Mammary epithelial cell (primary cell): Measurements from ENCODE around the gene SSR4.
A peak's percentile ranks its signal among the peaks of the same experiment; 100 is the strongest.

Source experiments
- EZH2 ChIP-seq: IDR thresholded peaks from 2 replicates; pipeline ENCODE4 v1.6.1; 2012; ENCODE audit warnings: low read length, inconsistent platforms, borderline replicate concordance
- TF ChIP-seq, protein P1 (sequence below), 2 donors: IDR thresholded peaks in 1 of 2; conservative IDR thresholded peaks in 1 of 2; 2 replicates each; pipeline ENCODE4 v1.5.1; 2011 to 2012; ENCODE audit warnings: inconsistent platforms in 2 of 2, low read length in 2 of 2, mild to moderate bottlenecking in 2 of 2, control low read depth in 1 of 2, low read depth in 1 of 2; ENCODE audit not compliant: insufficient read depth in 1 of 2; ENCODE audit errors: extremely low read depth in 1 of 2

DNA sequence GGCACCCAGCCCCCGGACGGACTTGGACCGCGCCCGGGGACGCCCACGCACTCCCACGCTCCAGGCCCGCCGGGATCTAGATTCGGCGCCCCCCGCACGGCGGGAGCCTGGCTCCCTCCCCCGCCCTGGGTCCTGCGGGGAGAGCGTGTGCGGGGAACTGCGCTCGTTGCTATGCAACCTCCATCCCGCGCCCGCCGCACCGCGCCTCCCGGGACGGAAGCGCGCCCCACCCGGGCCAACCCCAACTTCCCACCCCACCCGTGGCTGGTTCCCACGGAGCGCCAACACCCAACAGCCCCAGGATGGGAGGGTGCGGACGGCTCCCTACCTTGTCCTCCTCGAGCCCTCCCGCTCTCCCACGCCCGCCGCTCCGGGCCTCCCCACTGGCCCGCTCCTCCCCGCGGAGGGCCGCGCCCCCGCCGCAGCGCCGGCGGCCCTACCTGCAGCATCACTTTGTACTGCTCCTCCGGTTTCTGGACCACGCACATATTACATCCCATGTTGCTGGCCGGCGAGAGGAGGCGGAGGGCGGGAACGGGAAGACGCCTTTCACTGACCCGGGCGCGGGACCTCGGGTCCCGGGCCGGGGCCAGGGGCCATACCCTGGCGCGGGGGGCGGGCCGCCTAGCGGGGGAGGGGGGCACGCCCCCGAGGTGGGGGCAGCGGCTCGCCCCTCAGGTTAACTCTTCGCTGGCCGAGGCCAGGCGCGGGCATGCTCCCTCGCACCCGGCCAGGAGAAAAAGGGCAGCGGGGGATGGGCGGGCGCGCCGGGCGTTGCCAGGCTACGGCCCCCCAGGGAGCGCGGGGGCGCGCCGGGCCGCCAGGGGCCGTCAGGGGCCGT, 35.6 kb downstream of the SSR4 start, which contains the start of gene PDZD4:
- TF ChIP-seq, protein P1, sequence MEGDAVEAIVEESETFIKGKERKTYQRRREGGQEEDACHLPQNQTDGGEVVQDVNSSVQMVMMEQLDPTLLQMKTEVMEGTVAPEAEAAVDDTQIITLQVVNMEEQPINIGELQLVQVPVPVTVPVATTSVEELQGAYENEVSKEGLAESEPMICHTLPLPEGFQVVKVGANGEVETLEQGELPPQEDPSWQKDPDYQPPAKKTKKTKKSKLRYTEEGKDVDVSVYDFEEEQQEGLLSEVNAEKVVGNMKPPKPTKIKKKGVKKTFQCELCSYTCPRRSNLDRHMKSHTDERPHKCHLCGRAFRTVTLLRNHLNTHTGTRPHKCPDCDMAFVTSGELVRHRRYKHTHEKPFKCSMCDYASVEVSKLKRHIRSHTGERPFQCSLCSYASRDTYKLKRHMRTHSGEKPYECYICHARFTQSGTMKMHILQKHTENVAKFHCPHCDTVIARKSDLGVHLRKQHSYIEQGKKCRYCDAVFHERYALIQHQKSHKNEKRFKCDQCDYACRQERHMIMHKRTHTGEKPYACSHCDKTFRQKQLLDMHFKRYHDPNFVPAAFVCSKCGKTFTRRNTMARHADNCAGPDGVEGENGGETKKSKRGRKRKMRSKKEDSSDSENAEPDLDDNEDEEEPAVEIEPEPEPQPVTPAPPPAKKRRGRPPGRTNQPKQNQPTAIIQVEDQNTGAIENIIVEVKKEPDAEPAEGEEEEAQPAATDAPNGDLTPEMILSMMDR (conservative IDR thresholded peaks at IDR 0.05 in 1 of 2, IDR thresholded peaks at IDR 0.05 in 1 of 2; ENCODE audit: extremely low read depth in 1 of 2, insufficient read depth in 1 of 2, low read depth in 1 of 2, low read length in 2 of 2), result no peak
- peak; percentile 66 for TF ChIP-seq EZH2
